ENCODE data around the gene GPSM1. TPM values are rescaled to one million over a fixed set of nuclear protein-coding genes. Genes with fewer than 3 reads are reported as not detected.
A peak's percentile ranks its signal among the peaks of the same experiment; 100 is the strongest.

The GPSM1 gene
- total RNA-seq, 1 donor from 2014 or later = 19.2 TPM

DNA sequence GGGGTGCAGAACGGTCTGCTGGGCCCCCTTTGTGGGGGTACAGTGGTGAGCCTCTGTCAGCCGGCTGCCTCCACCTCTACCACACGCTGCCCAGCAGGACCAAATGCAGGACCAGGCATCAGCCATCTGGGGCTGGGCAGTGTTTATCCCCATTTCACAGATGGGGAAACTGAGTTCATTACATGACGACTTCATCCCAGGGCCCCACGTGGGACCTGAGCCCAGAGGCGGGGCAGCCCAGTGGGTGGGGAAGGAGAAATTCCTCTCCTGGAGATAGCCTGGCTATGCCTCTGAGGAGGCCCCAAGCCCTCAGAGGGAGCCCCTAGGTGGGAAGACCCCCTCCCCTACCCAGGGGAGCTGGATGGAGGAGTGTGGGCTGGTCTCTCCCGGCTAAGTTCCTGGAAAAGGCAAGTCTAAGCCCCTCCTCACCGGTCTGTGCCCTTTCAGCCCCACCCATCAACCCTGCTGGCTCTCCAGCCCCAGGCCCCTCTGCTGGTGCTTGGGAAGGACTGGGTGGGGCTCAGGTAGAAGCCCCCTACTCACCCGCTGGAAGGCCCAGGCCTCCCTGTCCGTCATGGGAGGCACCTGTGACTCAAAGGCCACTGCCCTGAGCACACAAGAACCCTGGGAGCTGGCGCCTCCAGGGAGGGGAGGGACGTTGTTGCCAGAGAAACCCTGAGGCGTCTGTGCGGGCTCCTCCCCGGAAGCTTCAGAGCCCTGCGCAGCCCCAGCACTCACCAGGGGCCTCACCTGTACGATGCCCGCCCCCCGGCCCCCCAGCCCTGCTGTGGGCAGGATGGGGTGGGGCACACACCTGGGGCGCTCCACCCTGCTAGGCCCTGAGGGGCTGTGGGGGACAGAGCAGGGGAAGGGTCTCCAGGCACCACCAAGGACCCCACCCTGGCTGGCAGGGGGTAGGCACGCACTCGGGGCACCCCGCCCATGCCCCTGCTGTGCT, 16.0 kb upstream of the GPSM1 start:
- Histone ChIP-seq H3K27ac (no peak overlapping the region), H3K4me3 (no peak overlapping the region), H3K9me3 (peaks cover 8% of the 10 kb centered on the region), H3K27me3 (ENCODE audit: low read depth) (peaks cover 17% of the 10 kb centered on the region), H3K36me3 (no peaks in the 10 kb centered on the region), H3K4me1 (no peaks in the 10 kb centered on the region)
- peak; percentile 8 to 11 for ATAC-seq
- intact Hi-C loops (cut with DNase I) = no loop called here
- TF ChIP-seq, protein P1, sequence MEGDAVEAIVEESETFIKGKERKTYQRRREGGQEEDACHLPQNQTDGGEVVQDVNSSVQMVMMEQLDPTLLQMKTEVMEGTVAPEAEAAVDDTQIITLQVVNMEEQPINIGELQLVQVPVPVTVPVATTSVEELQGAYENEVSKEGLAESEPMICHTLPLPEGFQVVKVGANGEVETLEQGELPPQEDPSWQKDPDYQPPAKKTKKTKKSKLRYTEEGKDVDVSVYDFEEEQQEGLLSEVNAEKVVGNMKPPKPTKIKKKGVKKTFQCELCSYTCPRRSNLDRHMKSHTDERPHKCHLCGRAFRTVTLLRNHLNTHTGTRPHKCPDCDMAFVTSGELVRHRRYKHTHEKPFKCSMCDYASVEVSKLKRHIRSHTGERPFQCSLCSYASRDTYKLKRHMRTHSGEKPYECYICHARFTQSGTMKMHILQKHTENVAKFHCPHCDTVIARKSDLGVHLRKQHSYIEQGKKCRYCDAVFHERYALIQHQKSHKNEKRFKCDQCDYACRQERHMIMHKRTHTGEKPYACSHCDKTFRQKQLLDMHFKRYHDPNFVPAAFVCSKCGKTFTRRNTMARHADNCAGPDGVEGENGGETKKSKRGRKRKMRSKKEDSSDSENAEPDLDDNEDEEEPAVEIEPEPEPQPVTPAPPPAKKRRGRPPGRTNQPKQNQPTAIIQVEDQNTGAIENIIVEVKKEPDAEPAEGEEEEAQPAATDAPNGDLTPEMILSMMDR (IDR thresholded peaks at IDR 0.05) = no peak
- no peak for DNase-seq

DNA sequence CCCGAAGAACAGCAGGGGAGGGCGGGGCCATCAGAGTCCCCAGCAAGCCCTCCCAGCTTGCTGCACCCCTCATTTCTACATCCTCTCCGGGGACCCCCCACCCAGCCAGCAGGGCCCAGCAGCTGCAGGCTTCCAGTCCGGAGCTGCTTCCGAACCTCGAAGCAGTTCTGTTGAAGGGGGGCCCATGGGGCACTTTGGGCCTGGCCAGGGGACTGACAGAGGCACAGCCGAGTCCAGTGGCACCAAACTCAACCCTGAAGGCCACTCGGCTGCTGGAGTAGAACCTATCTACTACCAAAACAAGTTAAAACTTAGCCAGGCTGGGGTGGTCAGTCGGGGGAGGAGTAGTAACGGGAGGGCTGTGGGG, 15.3 kb upstream of the GPSM1 start:
- DNase-seq (no peak), ATAC-seq (no peak)
- Histone ChIP-seq H3K4me3 (no peak overlapping the region), H3K27me3 (ENCODE audit: low read depth) (peaks cover 17% of the 10 kb centered on the region), H3K9me3 (peaks cover 8% of the 10 kb centered on the region), H3K36me3 (no peaks in the 10 kb centered on the region), H3K27ac (no peak overlapping the region), H3K4me1 (no peaks in the 10 kb centered on the region)
- intact Hi-C loops (cut with DNase I) = no loop called here
- TF ChIP-seq, protein P1 (IDR thresholded peaks at IDR 0.05) = no peak

DNA sequence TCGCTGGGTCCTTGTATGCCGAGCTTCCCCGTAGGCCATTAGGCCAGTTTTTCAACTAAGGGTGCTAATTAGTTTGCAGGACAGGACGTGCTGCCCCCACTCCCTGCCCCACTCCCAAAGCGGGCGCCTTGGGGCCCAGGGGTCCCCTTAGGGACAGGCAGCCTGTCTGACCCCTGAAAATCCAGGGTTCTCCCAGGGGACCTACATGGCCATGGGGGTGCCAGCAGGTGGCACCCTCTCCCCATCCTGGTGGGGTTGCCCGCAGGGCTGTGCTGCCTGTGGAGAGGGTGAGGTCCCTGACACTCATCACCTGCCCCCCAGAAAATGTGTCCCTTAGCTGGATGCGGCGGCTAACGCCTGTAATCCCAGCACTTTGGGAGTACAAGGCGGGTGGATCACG, 14.9 kb upstream of the GPSM1 start:
- no peaks in the 10 kb centered on the region for H3K36me3 ChIP-seq
- peak; percentile 64 to 66 for ATAC-seq

DNA sequence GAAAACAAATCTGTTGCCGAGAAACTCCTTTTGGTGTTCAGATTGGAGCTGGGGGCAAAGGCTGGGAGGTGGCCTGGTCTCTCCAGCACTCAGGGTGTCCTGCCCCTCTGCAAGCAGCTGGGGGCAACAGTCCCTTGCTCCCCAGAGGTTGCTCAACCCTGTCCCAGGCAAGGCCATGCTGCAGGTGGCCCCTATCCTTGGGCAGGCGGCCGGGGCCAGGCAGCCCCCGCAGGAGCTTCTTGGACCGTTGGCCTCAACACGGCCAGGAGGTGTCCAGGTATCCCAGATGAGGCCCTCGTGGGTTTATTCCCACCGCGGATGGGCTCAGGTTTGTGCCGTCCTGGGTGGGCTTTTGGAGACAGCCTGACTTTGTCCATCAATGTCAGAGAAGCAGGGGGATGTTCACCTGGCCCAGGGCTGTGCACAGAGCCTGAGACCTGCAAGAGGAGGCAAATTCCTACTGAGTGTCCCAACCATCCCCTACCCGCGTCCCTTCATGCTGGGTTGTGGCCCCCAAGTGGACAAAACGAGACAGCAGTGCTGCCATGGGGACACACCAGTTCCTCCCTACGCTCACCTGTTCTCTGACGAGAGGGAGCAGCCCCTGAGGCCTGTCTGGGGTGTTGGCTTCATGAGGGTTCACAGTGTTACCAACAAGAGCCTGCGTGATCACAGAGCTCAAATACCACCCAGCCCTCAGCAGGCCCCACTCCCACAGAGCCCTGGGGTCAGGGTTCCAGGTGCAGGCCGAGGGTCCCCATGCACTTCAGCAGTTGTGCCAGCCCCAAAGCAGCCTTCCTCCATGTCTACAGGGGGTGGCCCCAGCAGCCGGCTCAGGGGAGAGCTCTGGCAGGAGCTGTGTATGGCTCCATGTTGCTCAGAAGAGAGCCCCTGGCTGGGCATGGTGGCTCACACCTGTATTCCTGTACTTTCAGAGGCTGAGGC, 14.0 kb upstream of the GPSM1 start:
- Histone ChIP-seq H3K36me3 (no peaks in the 10 kb centered on the region), H3K27ac (no peak overlapping the region), H3K9me3 (peaks cover 8% of the 10 kb centered on the region), H3K4me3 (no peak overlapping the region), H3K4me1 (no peaks in the 10 kb centered on the region), H3K27me3 (ENCODE audit: low read depth) (peaks cover 17% of the 10 kb centered on the region)
- ATAC-seq (no peak), DNase-seq (no peak)
- TF ChIP-seq, protein P1 (IDR thresholded peaks at IDR 0.05) = no peak
- intact Hi-C loops (cut with DNase I) = no loop called here

More for the DNA sequence above, 14.9 kb upstream of the GPSM1 start:
- intact Hi-C loops (cut with DNase I) = no loop called here
- TF ChIP-seq, protein P1 (IDR thresholded peaks at IDR 0.05) = peak; percentile 69
- peaks cover 8% of the 10 kb centered on the region for H3K9me3 ChIP-seq
- no peaks in the 10 kb centered on the region for H3K4me1 ChIP-seq
- H3K27me3 ChIP-seq (ENCODE audit: low read depth) = peaks cover 17% of the 10 kb centered on the region
- H3K4me3 ChIP-seq = no peak overlapping the region
- H3K27ac ChIP-seq = no peak overlapping the region
- no peak for DNase-seq

DNA sequence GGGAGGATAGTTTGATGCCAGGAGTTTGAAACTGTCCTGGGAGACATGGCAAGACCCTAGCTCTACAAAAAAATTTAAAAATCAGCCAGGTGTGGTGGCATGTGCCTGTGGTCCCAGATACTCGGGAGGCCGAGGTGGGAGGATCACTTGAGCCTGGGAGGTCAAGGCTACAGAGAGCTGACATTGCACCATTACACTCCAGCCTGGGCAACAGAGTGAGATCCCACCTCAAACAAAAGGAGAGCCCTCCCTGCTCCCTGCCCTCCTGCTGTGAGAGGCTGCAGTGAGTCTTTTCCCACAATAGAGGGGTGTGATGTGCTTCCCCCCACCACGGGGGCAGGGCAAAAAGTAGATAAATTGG, 13.3 kb upstream of the GPSM1 start:
- Histone ChIP-seq H3K4me1 (no peaks in the 10 kb centered on the region), H3K27ac (no peak overlapping the region), H3K9me3 (peaks cover 8% of the 10 kb centered on the region), H3K4me3 (no peak overlapping the region), H3K36me3 (no peaks in the 10 kb centered on the region), H3K27me3 (ENCODE audit: low read depth) (peaks cover 17% of the 10 kb centered on the region)
- TF ChIP-seq, protein P1 (IDR thresholded peaks at IDR 0.05) = no peak
- ATAC-seq (no peak), DNase-seq (no peak)
- intact Hi-C loops (cut with DNase I) = no loop called here

Measured in lower lobe of right lung (tissue), 2 donors.